Activated T-helper 1 cell treated with anti-CD3 and anti-CD28 coated beads, Interleukin-12 subunit alpha, Interleukin-12 subunit beta, Interleukin-2, Interleukin-4 antibody, amounts not matched to agents 30 ng/mL and 10 ng/mL and 1 ng/mL, durations not matched to agents 14 hours and 24 hours and 36 hours (primary cell): ENCODE data around the gene COL6A2. TPM values are rescaled to one million over a fixed set of nuclear protein-coding genes. Genes with fewer than 3 reads are reported as not detected.

ENCODE experiments used
- DNase-seq: peaks from one replicate; pipeline ENCODE4 v3.0.0; 2021; ENCODE audit warnings: low spot score
- H3K27ac Mint-ChIP-seq: one replicate; pipeline ENCODE4 v1.8.0; 2021; ENCODE audit warnings: mild to moderate bottlenecking, mixed read lengths
- H3K27me3 Mint-ChIP-seq: one replicate; pipeline ENCODE4 v1.8.0; 2022; ENCODE audit warnings: mild to moderate bottlenecking, moderate library complexity, mixed read lengths; ENCODE audit not compliant: insufficient read depth
- H3K36me3 Mint-ChIP-seq: one replicate; pipeline ENCODE4 v1.8.0; 2021; ENCODE audit warnings: low read depth, mixed read lengths
- H3K4me1 Mint-ChIP-seq: one replicate; pipeline ENCODE4 v1.8.0; 2021; ENCODE audit warnings: low read depth, mixed read lengths
- H3K4me3 Mint-ChIP-seq: one replicate; pipeline ENCODE4 v1.8.0; 2021; ENCODE audit warnings: mild to moderate bottlenecking, moderate library complexity, mixed read lengths
- H3K9me3 Mint-ChIP-seq: one replicate; pipeline ENCODE4 v1.8.0; 2021; ENCODE audit warnings: mixed read lengths
- intact Hi-C: fragments of 100-400 bp; cut with micrococcal nuclease; formaldehyde crosslinking; loops from one replicate; pipeline ENCODE4 v1.15.1; 2024
- total RNA-seq: library from RNA; stranded (reverse); gene quantifications from 2 replicates; pipeline ENCODE4 v1.2.3, GENCODE V29; 2022

The COL6A2 gene
- 1.4 and 2.1 TPM in 2 replicates for total RNA-seq

GRCh38 chr21:46097336-46098293 lies at the start of gene COL6A2:
Gene COL6A2, plus strand, starts transcription at chr21:46098112.
- no peaks in the 10 kb centered on the region for H3K4me1 Mint-ChIP-seq
- H3K4me3 Mint-ChIP-seq = peak within 1 kb of the TSS; percentile 59
- H3K27ac Mint-ChIP-seq = no peak within 1 kb of the TSS
- DNase-seq = no peak
- intact Hi-C loops = loop anchor here (5.0 kb wide), 1 partner anchor 125 kb away; no protein-coding TSS in a partner anchor
- peaks cover 5% of the 10 kb centered on the region for H3K9me3 Mint-ChIP-seq
- peaks cover 2% of the 10 kb centered on the region for H3K36me3 Mint-ChIP-seq
- H3K27me3 Mint-ChIP-seq = peaks cover 32% of the 10 kb centered on the region

GRCh38 chr21:46048926-46049889 lies 48.7 kb upstream of the COL6A2 start:
- Mint-ChIP-seq H3K9me3 (no peaks in the 10 kb centered on the region), H3K27ac (no peak overlapping the region), H3K36me3 (no peaks in the 10 kb centered on the region), H3K4me3 (no peak overlapping the region), H3K4me1 (peaks cover 6% of the 10 kb centered on the region), H3K27me3 (peaks cover 3% of the 10 kb centered on the region)
- DNase-seq = no peak
- intact Hi-C loops = no loop called here

- H3K4me3 Mint-ChIP-seq = no peak overlapping the region
- no peaks in the 10 kb centered on the region for H3K9me3 Mint-ChIP-seq
- intact Hi-C loops = no loop called here
Observed at GRCh38 chr21:46049890-46050667, 47.8 kb upstream of the COL6A2 start.

GRCh38 chr21:46050668-46051378 lies 47.1 kb upstream of the COL6A2 start:
- H3K4me1 Mint-ChIP-seq = peaks cover 6% of the 10 kb centered on the region
- no peaks in the 10 kb centered on the region for H3K27me3 Mint-ChIP-seq
- no peaks in the 10 kb centered on the region for H3K36me3 Mint-ChIP-seq
- intact Hi-C loops = no loop called here
- no peaks in the 10 kb centered on the region for H3K9me3 Mint-ChIP-seq
- H3K4me3 Mint-ChIP-seq = no peak overlapping the region
- no peak overlapping the region for H3K27ac Mint-ChIP-seq
- DNase-seq = no peak

More at GRCh38 chr21:46049890-46050667, 47.8 kb upstream of the COL6A2 start:
- H3K4me1 Mint-ChIP-seq = peaks cover 6% of the 10 kb centered on the region
- H3K36me3 Mint-ChIP-seq = no peaks in the 10 kb centered on the region
- peaks cover 3% of the 10 kb centered on the region for H3K27me3 Mint-ChIP-seq
- DNase-seq = no peak
- no peak overlapping the region for H3K27ac Mint-ChIP-seq

GRCh38 chr21:46051379-46051770 lies 46.5 kb upstream of the COL6A2 start:
- intact Hi-C loops = no loop called here
- no peak for DNase-seq
- no peaks in the 10 kb centered on the region for H3K27me3 Mint-ChIP-seq
- H3K4me3 Mint-ChIP-seq = no peak overlapping the region
- no peak overlapping the region for H3K27ac Mint-ChIP-seq
- H3K36me3 Mint-ChIP-seq = no peaks in the 10 kb centered on the region
- peaks cover 6% of the 10 kb centered on the region for H3K4me1 Mint-ChIP-seq
- no peaks in the 10 kb centered on the region for H3K9me3 Mint-ChIP-seq

- Mint-ChIP-seq H3K27ac (no peak overlapping the region), H3K27me3 (no peaks in the 10 kb centered on the region), H3K9me3 (no peaks in the 10 kb centered on the region), H3K4me3 (no peak overlapping the region), H3K36me3 (no peaks in the 10 kb centered on the region), H3K4me1 (peaks cover 6% of the 10 kb centered on the region)
- no peak for DNase-seq
- intact Hi-C loops = no loop called here
Observed at GRCh38 chr21:46051821-46052675, 45.9 kb upstream of the COL6A2 start.

- intact Hi-C loops = no loop called here
- H3K27ac Mint-ChIP-seq = peak overlapping the region; percentile 36
- H3K36me3 Mint-ChIP-seq = no peaks in the 10 kb centered on the region
- H3K27me3 Mint-ChIP-seq = no peaks in the 10 kb centered on the region
- no peaks in the 10 kb centered on the region for H3K9me3 Mint-ChIP-seq
- DNase-seq = no peak
- H3K4me3 Mint-ChIP-seq = no peak overlapping the region
- H3K4me1 Mint-ChIP-seq = peaks cover 12% of the 10 kb centered on the region
Observed at GRCh38 chr21:46052703-46053651, 44.9 kb upstream of the COL6A2 start.

GRCh38 chr21:46054031-46054430 lies 43.9 kb upstream of the COL6A2 start:
- Mint-ChIP-seq H3K4me3 (no peak overlapping the region), H3K4me1 (peaks cover 12% of the 10 kb centered on the region), H3K27ac (no peak overlapping the region), H3K9me3 (peaks cover under 1% of the 10 kb centered on the region), H3K27me3 (peaks cover 5% of the 10 kb centered on the region), H3K36me3 (no peaks in the 10 kb centered on the region)
- intact Hi-C loops = no loop called here
- no peak for DNase-seq

GRCh38 chr21:46054451-46054881 lies 43.4 kb upstream of the COL6A2 start:
- H3K36me3 Mint-ChIP-seq = no peaks in the 10 kb centered on the region
- no peak overlapping the region for H3K4me3 Mint-ChIP-seq
- H3K9me3 Mint-ChIP-seq = peaks cover 5% of the 10 kb centered on the region
- peaks cover 5% of the 10 kb centered on the region for H3K27me3 Mint-ChIP-seq
- H3K4me1 Mint-ChIP-seq = peaks cover 12% of the 10 kb centered on the region
- no peak for DNase-seq
- no peak overlapping the region for H3K27ac Mint-ChIP-seq
- intact Hi-C loops = no loop called here

GRCh38 chr21:46055863-46056281 lies 42.0 kb upstream of the COL6A2 start:
- no peak for DNase-seq
- H3K4me1 Mint-ChIP-seq = peaks cover 17% of the 10 kb centered on the region
- H3K27me3 Mint-ChIP-seq = peaks cover 5% of the 10 kb centered on the region
- H3K9me3 Mint-ChIP-seq = peaks cover 5% of the 10 kb centered on the region
- intact Hi-C loops = no loop called here
- no peaks in the 10 kb centered on the region for H3K36me3 Mint-ChIP-seq
- H3K4me3 Mint-ChIP-seq = no peak overlapping the region
- no peak overlapping the region for H3K27ac Mint-ChIP-seq
